GM23338 (cell line): Measurements from ENCODE around the gene GOLT1B.

ENCODE experiments used
- CREB1 ChIP-seq: fragments of 250-450 bp; sonication (Bioruptor Pico); IDR thresholded peaks from 2 replicates; pipeline ENCODE4 v1.5.0; 2020; ENCODE audit warnings: low read depth, mild to moderate bottlenecking, moderate library complexity
- EZH2 ChIP-seq: fragments of 200-600 bp; sonication (generic); IDR thresholded peaks from one replicate; pipeline ENCODE4 v1.8.0; 2017; ENCODE audit warnings: antibody characterized with exemption, mild to moderate bottlenecking, low read depth; ENCODE audit not compliant: unreplicated experiment
- EZH2phosphoT487 ChIP-seq: fragments of 200-600 bp; sonication (generic); IDR thresholded peaks from one replicate; pipeline ENCODE4 v1.8.1; 2018; ENCODE audit warnings: antibody characterized with exemption; ENCODE audit not compliant: unreplicated experiment
- JUNB ChIP-seq: IDR thresholded peaks from one replicate; pipeline ENCODE4 v1.6.1; 2016; ENCODE audit warnings: antibody characterized with exemption; ENCODE audit not compliant: unreplicated experiment
- NANOG ChIP-seq: IDR thresholded peaks from 2 replicates; pipeline ENCODE4 v1.6.1; 2016; ENCODE audit warnings: antibody characterized with exemption, borderline replicate concordance
- POLR2AphosphoS5 ChIP-seq: IDR thresholded peaks from 2 replicates; pipeline ENCODE4 v1.6.1; 2016; ENCODE audit warnings: antibody characterized with exemption, low read depth
- STAT1 ChIP-seq: IDR thresholded peaks from one replicate; pipeline ENCODE4 v1.6.1; 2016; ENCODE audit warnings: antibody characterized with exemption; ENCODE audit not compliant: unreplicated experiment
- ZNF114 ChIP-seq: fragments of 250-450 bp; sonication (Bioruptor Pico); IDR thresholded peaks from 2 replicates; pipeline ENCODE4 v1.5.0; 2020; ENCODE audit warnings: mild to moderate bottlenecking, moderate library complexity
- ZNF331 ChIP-seq: fragments of 250-450 bp; sonication (Bioruptor Pico); IDR thresholded peaks from 2 replicates; pipeline ENCODE4 v1.5.0; 2020; ENCODE audit warnings: low read depth, mild to moderate bottlenecking, moderate library complexity
- TF ChIP-seq, protein P1 (sequence below), 2 experiments: fragments of 200-600 bp in 1 of 2; sonication (generic) in 1 of 2; conservative IDR thresholded peaks; 2 replicates each; pipeline versions ENCODE4 v1.5.1 to v1.6.1; 2016 to 2017; ENCODE audit warnings: antibody characterized with exemption in 2 of 2, low read depth in 2 of 2, mild to moderate bottlenecking in 2 of 2, moderate library complexity in 1 of 2
- TF ChIP-seq, protein P2 (sequence below): IDR thresholded peaks from one replicate; pipeline ENCODE4 v1.6.1; 2018; ENCODE audit warnings: antibody characterized with exemption; ENCODE audit not compliant: unreplicated experiment
- TF ChIP-seq, protein P3 (sequence below): IDR thresholded peaks from 2 replicates; pipeline ENCODE4 v1.6.1; 2016; ENCODE audit warnings: antibody characterized with exemption

DNA sequence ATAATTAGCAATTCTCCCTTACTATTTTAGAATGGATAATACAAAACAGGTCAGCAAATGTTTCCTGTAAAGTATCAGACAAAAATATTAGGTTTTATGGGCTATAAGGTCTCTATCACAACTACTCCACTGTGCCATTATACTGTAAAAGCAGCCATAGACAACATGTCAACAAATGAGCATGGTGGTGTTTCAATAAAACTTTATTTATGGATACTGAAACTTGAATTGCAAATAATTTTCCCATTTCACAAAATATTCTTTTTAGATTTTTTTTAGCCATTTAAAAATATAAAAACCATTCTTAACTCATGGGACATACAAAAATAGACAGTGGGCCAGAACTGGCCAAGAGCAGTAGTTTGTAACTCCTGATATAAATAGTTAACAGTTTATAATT lies 15.6 kb upstream of the GOLT1B start:
- TF ChIP-seq EZH2phosphoT487 = no peak
- TF ChIP-seq, protein P1, sequence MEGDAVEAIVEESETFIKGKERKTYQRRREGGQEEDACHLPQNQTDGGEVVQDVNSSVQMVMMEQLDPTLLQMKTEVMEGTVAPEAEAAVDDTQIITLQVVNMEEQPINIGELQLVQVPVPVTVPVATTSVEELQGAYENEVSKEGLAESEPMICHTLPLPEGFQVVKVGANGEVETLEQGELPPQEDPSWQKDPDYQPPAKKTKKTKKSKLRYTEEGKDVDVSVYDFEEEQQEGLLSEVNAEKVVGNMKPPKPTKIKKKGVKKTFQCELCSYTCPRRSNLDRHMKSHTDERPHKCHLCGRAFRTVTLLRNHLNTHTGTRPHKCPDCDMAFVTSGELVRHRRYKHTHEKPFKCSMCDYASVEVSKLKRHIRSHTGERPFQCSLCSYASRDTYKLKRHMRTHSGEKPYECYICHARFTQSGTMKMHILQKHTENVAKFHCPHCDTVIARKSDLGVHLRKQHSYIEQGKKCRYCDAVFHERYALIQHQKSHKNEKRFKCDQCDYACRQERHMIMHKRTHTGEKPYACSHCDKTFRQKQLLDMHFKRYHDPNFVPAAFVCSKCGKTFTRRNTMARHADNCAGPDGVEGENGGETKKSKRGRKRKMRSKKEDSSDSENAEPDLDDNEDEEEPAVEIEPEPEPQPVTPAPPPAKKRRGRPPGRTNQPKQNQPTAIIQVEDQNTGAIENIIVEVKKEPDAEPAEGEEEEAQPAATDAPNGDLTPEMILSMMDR (conservative IDR thresholded peaks at IDR 0.05; ENCODE audit: low read depth in 2 of 2) = no peak
- TF ChIP-seq, protein P2, sequence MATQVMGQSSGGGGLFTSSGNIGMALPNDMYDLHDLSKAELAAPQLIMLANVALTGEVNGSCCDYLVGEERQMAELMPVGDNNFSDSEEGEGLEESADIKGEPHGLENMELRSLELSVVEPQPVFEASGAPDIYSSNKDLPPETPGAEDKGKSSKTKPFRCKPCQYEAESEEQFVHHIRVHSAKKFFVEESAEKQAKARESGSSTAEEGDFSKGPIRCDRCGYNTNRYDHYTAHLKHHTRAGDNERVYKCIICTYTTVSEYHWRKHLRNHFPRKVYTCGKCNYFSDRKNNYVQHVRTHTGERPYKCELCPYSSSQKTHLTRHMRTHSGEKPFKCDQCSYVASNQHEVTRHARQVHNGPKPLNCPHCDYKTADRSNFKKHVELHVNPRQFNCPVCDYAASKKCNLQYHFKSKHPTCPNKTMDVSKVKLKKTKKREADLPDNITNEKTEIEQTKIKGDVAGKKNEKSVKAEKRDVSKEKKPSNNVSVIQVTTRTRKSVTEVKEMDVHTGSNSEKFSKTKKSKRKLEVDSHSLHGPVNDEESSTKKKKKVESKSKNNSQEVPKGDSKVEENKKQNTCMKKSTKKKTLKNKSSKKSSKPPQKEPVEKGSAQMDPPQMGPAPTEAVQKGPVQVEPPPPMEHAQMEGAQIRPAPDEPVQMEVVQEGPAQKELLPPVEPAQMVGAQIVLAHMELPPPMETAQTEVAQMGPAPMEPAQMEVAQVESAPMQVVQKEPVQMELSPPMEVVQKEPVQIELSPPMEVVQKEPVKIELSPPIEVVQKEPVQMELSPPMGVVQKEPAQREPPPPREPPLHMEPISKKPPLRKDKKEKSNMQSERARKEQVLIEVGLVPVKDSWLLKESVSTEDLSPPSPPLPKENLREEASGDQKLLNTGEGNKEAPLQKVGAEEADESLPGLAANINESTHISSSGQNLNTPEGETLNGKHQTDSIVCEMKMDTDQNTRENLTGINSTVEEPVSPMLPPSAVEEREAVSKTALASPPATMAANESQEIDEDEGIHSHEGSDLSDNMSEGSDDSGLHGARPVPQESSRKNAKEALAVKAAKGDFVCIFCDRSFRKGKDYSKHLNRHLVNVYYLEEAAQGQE = no peak
- no peak for TF ChIP-seq POLR2AphosphoS5
- no peak for TF ChIP-seq EZH2
- no peak for TF ChIP-seq JUNB
- TF ChIP-seq ZNF114 (CRISPR knock-in tag) = no peak
- TF ChIP-seq ZNF331 (CRISPR knock-in tag) = no peak
- no peak for TF ChIP-seq CREB1 (CRISPR knock-in tag)
- TF ChIP-seq, protein P3, sequence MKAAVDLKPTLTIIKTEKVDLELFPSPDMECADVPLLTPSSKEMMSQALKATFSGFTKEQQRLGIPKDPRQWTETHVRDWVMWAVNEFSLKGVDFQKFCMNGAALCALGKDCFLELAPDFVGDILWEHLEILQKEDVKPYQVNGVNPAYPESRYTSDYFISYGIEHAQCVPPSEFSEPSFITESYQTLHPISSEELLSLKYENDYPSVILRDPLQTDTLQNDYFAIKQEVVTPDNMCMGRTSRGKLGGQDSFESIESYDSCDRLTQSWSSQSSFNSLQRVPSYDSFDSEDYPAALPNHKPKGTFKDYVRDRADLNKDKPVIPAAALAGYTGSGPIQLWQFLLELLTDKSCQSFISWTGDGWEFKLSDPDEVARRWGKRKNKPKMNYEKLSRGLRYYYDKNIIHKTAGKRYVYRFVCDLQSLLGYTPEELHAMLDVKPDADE = no peak
- TF ChIP-seq STAT1 = no peak
- TF ChIP-seq NANOG = no peak
